ENCODE results near the gene ELFN2. TPM values are rescaled to one million over a fixed set of nuclear protein-coding genes. Genes with fewer than 3 reads are reported as not detected.

The ELFN2 gene
- total and polyA plus RNA-seq, 2 donors (not counting 3 experiments of a cell fraction or from before 2014, with no cell fraction given) = 0.41 to 1.3 TPM

DNA sequence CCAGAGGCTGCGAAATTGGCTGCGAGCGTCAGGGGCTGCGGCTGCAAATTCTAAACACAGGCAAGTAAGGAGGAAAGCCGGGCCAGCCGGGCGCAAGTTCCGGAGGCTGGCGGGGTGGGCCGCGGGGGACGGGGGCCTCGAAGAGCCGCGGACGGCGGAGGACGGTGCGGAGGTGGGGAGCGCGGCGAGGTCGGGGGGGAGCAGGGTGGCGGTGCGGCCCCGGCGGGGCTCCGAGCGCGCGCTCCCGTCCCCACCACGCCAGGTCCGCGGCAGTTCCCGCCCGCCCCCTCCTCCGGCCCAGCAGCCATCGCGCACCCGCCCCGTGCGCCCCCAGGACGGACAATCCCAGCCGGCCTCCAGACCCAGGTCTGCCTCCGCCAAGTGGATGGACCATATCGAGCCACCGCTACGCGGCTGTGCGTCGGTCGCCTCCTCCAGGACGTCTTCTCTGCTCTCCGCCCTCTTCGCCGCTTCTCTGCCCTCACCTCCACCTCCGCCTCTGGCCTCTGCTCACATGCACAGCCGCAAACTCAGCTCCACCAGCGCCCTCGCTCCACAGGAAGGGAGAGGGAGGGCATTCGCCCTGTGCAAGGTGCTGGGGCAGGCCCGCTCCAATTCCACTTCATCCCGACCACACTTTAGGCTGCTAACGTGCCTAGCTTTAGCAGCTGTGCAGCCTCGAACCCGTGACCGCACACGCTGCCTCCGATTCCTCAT lies 7.2 kb downstream of the ELFN2 start:
- POLR2A ChIA-PET = no interaction called here

More for the DNA sequence above, 7.2 kb downstream of the ELFN2 start:
- Histone ChIP-seq H3K4me1 (ENCODE audit: control insufficient read depth, extremely low read depth, insufficient read depth, low read length) (peaks cover 8% of the 10 kb centered on the region), H3K27ac (ENCODE audit: insufficient read depth, low read depth, low read length) (no peak overlapping the region), H2AFZ (ENCODE audit: low read depth, low read length) (peak overlapping the region; percentile 16), H4K20me1 (replicated peaks; ENCODE audit: control insufficient read depth, extremely low read depth, insufficient read depth, low read length) (no peaks in the 10 kb centered on the region), H3K79me2 (ENCODE audit: control insufficient read depth, insufficient read depth, low read length) (no peaks in the 10 kb centered on the region), H3K9ac (replicated peaks; ENCODE audit: extremely low read depth, insufficient read depth, low read length) (no peak overlapping the region), H3K9me3 (replicated peaks; ENCODE audit: control insufficient read depth, insufficient read depth, low read length) (no peaks in the 10 kb centered on the region), H3K27me3 (ENCODE audit: control insufficient read depth in 2 of 2, insufficient read depth in 2 of 2, low read length in 2 of 2) (peaks cover 0 to 14% of the 10 kb centered on the region in 2 experiments), H3K4me3 (replicated peaks in 1 of 3; ENCODE audit: insufficient read depth in 1 of 3, low read depth in 1 of 3, low read length in 3 of 3) (peak overlapping the region; percentile 3 to 11 (median 7)), H3K4me2 (ENCODE audit: insufficient read depth, low read length) (peak overlapping the region; percentile 61), H3K36me3 (ENCODE audit: control insufficient read depth in 2 of 2, extremely low read depth in 1 of 2, insufficient read depth in 2 of 2, low read length in 2 of 2) (no peaks in the 10 kb centered on the region), H3K9me1 (replicated peaks; ENCODE audit: control insufficient read depth, extremely low read depth, insufficient read depth, low read length) (no peaks in the 10 kb centered on the region)
- CTCF ChIA-PET = interaction anchor here (0.9 to 1.3 kb wide), 6 partner anchors 9 to 102 kb away, joined by 3 to 8 read pairs (median 3); no protein-coding TSS in a partner anchor
- peak; percentile 19 for TF ChIP-seq EZH2 (IDR thresholded peaks at IDR 0.05; ENCODE audit: borderline replicate concordance, low read depth, low read length, severe bottlenecking)
- TF ChIP-seq, protein P1, sequence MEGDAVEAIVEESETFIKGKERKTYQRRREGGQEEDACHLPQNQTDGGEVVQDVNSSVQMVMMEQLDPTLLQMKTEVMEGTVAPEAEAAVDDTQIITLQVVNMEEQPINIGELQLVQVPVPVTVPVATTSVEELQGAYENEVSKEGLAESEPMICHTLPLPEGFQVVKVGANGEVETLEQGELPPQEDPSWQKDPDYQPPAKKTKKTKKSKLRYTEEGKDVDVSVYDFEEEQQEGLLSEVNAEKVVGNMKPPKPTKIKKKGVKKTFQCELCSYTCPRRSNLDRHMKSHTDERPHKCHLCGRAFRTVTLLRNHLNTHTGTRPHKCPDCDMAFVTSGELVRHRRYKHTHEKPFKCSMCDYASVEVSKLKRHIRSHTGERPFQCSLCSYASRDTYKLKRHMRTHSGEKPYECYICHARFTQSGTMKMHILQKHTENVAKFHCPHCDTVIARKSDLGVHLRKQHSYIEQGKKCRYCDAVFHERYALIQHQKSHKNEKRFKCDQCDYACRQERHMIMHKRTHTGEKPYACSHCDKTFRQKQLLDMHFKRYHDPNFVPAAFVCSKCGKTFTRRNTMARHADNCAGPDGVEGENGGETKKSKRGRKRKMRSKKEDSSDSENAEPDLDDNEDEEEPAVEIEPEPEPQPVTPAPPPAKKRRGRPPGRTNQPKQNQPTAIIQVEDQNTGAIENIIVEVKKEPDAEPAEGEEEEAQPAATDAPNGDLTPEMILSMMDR (IDR thresholded peaks at IDR 0.05; ENCODE audit: extremely low read depth in 1 of 2, insufficient read depth in 1 of 2, low read depth in 1 of 2, low read length in 2 of 2) = no peak
- dilution Hi-C loops (cut with MboI; ENCODE audit: extremely low pct_ligation_motif_present, low sequenced_read_pairs) (no loop called here), intact Hi-C loops (cut with micrococcal nuclease) (no loop called here)
- FAIRE-seq = peak; percentile 54
- no TSS peak for BruUV-seq (replicated peaks)
- peak; percentile 26 for DNase-seq (ENCODE audit: low read depth, low spot score)

All from endothelial cell of umbilical vein (primary cell).